IPS DF 6.9 (cell line): ENCODE measurements around the gene AMACR.

Source experiments
- DNase-seq: peaks from one replicate; pipeline ENCODE4 v3.0.0-alpha.2; 2013; ENCODE audit warnings: low read depth, low spot score
- H3K27ac ChIP-seq: one replicate; pipeline ENCODE4 v1.5.1; 2013; ENCODE audit warnings: low read length, control low read depth
- H3K27me3 ChIP-seq: 2 replicates; pipeline ENCODE4 v1.6.1; 2013; ENCODE audit warnings: mild to moderate bottlenecking, low read length; ENCODE audit not compliant: control insufficient read depth, insufficient read depth
- H3K36me3 ChIP-seq: 2 replicates; pipeline ENCODE4 v1.6.1; 2013; ENCODE audit warnings: low read length; ENCODE audit not compliant: control insufficient read depth, insufficient read depth
- H3K4me1 ChIP-seq: 2 replicates; pipeline ENCODE4 v1.6.1; 2013; ENCODE audit warnings: low read length; ENCODE audit not compliant: control insufficient read depth, insufficient read depth
- H3K4me3 ChIP-seq: 2 replicates; pipeline ENCODE4 v1.5.1; 2013; ENCODE audit warnings: mild to moderate bottlenecking, low read length
- H3K9me3 ChIP-seq: 2 replicates; pipeline ENCODE4 v1.6.1; 2013; ENCODE audit warnings: low read length, inconsistent platforms; ENCODE audit not compliant: control insufficient read depth, insufficient read depth
- WGBS: extraction: QIAGEN DNeasy Blood & Tissue Kit; methylation state at CpG from one replicate; pipeline ENCODE4 v1.1.7; 2013; ENCODE audit warnings: mixed read lengths, missing lambda C conversion rate; ENCODE audit not compliant: insufficient read length, insufficient coverage; 5-methylcytosine and 5-hydroxymethylcytosine counted together

The AMACR gene

DNA sequence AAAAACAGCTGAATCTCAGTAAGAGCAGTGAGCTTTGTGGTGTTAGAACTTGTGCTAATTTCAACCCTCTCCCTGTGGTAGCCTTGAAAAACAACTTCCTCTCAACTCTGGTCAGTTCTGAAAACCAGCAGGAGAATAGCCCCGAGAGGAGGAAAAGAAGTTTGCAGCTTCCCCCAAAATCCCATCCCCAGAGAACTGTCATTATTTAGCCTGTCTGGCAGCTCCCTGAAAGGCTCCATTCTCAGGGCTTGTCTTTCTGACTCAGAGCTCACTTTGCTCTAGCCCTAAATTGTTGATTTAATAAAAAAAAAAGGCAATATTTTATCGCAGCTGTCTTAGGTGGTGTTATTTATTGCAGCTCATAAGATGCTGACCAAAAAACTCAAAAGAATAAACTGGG lies 12.0 kb downstream of the AMACR start:
- WGBS, result no CpG with 5 or more reads among the region's 2 CpGs
- Histone ChIP-seq H3K4me3 (no peak overlapping the region), H3K27ac (no peak overlapping the region)

DNA sequence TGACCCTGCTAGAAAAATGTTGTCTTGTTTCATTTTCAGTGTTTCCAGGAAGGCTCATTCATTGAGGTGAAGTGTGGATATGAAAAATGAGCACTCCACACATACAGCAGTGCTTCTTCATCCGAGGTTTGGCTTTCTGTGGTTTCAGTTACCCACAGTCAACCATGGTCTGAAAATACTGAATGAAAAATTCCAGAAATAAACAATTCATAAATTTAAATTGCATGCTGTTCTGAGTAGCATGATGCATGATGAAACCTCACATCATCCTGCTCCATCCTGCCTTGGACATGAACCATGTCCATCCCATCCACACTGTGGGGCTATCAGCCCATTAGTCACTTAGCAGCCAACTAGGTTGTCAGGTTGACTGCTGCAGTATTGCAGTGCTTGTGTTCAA lies 13.0 kb downstream of the AMACR start:
- Histone ChIP-seq H3K27ac (no peak overlapping the region), H3K9me3 (no peaks in the 10 kb centered on the region), H3K36me3 (no peaks in the 10 kb centered on the region), H3K4me3 (no peak overlapping the region), H3K4me1 (no peaks in the 10 kb centered on the region), H3K27me3 (no peaks in the 10 kb centered on the region)
- no CpG with 5 or more reads among the region's 1 CpG for whole genome bisulfite sequencing
- DNase-seq, result no peak

More for the DNA sequence above, 12.0 kb downstream of the AMACR start:
- no peak for DNase-seq
- H3K9me3 ChIP-seq, result no peaks in the 10 kb centered on the region
- H3K4me1 ChIP-seq, result no peaks in the 10 kb centered on the region
- H3K27me3 ChIP-seq, result no peaks in the 10 kb centered on the region
- H3K36me3 ChIP-seq, result no peaks in the 10 kb centered on the region

DNA sequence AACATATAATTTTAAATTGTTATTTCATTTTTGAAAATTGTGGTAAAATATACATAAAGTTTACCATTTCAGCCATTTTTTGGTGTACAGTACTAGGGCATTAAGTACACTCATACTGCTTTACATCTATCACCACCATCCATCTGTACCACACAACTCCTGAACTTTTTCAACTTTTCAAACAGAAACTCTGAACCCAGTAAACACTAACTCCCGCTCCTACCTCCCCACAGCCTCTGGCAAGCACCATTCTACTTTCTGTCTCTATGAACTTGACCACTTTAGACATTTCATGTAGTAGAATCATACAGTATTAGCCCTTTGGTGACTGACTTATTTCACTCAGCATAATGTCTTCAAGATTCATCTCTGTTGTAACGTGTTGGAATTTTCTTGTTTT lies 15.0 kb downstream of the AMACR start:
- Histone ChIP-seq H3K4me3 (no peak overlapping the region), H3K9me3 (no peaks in the 10 kb centered on the region), H3K27ac (no peak overlapping the region), H3K27me3 (no peaks in the 10 kb centered on the region), H3K36me3 (no peaks in the 10 kb centered on the region), H3K4me1 (no peaks in the 10 kb centered on the region)
- no peak for DNase-seq
- WGBS, result 100% methylated on average over 1 of the region's 2 CpGs

DNA sequence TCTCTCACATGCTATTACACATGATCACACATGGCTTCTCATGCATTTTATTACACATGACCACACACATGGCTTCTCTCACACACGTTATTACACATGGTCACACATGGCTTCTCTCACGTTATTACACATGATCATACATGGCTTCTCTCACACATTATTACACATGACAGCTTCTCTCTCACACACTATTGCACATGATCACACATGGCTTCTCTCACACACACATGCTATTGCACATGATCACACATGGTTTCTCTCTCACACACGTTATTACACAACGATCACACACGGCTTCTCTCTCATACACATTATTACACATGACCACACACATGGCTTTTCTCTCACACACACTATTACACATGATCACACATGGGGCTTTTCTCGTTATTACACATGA lies 22.4 kb downstream of the AMACR start:
- 100% methylated on average over 3 of the region's 6 CpGs for WGBS
- Histone ChIP-seq H3K36me3 (no peaks in the 10 kb centered on the region), H3K9me3 (no peaks in the 10 kb centered on the region), H3K4me3 (no peak overlapping the region), H3K27ac (no peak overlapping the region), H3K27me3 (no peaks in the 10 kb centered on the region), H3K4me1 (no peaks in the 10 kb centered on the region)
- DNase-seq, result no peak

DNA sequence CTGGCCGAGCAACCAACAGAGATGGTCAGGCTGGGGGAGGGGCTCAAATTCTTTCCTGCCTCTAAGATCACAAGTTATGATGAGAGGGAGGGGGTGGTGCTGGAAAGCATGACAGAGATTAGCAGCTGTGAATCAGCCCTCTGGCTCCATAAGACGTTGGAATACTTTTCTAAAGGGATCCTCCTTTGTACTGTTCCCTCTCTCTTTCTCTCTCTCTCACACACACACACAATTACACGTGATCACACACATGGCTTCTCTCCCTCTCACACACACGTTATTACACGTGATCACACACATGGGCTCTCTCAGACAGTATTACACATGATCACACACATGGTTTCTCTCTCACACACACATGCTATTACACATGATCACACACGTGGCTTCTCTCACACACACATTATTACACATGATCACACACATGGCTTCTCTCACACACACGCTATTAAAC lies 23.2 kb downstream of the AMACR start, which contains the start of gene SLC45A2:
Gene SLC45A2, minus strand, starts transcription at position 23 of the 454 bp plus-strand sequence. CDS start 110 bp downstream, outside the sequence.
- no peaks in the 10 kb centered on the region for H3K9me3 ChIP-seq
- H3K27me3 ChIP-seq, result no peaks in the 10 kb centered on the region
- DNase-seq, result no peak
- H3K27ac ChIP-seq, result no peak within 1 kb of the TSS
- WGBS, result 100% methylated on average over 3 of the region's 7 CpGs
- H3K4me1 ChIP-seq, result no peaks in the 10 kb centered on the region
- H3K4me3 ChIP-seq, result no peak within 1 kb of the TSS
- no peaks in the 10 kb centered on the region for H3K36me3 ChIP-seq

DNA sequence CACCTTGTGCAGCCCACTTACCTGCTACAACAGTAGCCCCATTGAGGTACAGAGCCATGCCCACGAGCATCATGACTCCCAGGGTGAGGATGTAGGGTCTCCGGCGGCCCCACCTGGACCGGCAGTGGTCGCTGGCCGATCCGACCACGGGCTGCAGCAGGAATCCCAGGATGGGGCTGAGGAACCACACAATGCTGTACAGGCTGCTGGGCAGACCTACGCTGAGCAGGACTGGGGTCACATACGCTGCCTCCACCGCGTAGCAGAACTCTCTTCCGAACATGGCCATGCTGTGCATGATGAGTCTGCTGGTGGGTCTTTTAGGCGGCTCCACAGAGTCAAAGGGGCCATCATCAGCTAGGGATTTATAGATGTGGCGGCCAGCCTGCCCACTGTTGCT lies 23.7 kb downstream of the AMACR start:
- no peaks in the 10 kb centered on the region for H3K9me3 ChIP-seq
- no peaks in the 10 kb centered on the region for H3K27me3 ChIP-seq
- no peak overlapping the region for H3K4me3 ChIP-seq
- no peak overlapping the region for H3K27ac ChIP-seq
- no peaks in the 10 kb centered on the region for H3K36me3 ChIP-seq
- WGBS, result no CpG with 5 or more reads among the region's 15 CpGs
- DNase-seq, result no peak
- no peaks in the 10 kb centered on the region for H3K4me1 ChIP-seq

DNA sequence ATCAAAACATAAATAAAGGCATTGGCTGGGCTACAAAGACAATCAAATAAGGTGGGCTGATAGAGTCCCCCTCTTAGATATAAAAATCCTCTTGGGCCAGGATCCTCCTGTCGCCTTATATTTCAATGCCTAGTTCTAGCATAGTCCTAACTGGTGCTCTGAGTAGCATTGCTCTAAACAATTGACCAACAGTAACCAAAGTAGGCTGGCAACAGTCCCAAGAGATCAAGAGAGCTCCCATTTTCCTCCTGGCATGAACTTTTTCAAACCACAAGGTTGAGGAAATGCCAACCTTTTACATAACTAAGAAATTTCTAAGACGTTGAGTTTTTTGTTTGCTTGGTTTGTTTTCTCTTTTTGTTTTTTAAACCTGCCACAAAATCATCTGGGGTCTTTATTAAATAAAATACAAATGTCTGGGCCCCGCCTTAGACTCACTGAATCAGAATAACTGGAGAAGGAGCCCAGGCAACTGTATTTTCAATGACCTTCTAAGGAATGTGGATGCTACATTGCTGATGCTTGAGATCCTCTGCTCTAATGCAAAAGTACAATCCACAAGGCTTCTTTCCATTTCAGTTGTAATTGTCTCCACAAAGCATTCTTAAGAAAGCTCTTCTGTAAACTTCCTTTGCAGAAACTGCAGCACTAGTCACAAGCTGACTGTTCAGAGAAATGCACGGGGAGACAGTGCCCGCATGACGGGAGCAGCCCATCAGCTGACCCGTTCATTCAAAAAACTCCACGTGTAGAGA lies 26.3 kb downstream of the AMACR start:
- no CpG with 5 or more reads among the region's 8 CpGs for WGBS
- H3K27me3 ChIP-seq, result no peaks in the 10 kb centered on the region
- H3K4me3 ChIP-seq, result no peak overlapping the region
- no peaks in the 10 kb centered on the region for H3K36me3 ChIP-seq
- H3K27ac ChIP-seq, result no peak overlapping the region
- H3K9me3 ChIP-seq, result no peaks in the 10 kb centered on the region
- DNase-seq, result no peak
- H3K4me1 ChIP-seq, result peaks cover 2% of the 10 kb centered on the region; the same call in 1 of the 2 replicates

DNA sequence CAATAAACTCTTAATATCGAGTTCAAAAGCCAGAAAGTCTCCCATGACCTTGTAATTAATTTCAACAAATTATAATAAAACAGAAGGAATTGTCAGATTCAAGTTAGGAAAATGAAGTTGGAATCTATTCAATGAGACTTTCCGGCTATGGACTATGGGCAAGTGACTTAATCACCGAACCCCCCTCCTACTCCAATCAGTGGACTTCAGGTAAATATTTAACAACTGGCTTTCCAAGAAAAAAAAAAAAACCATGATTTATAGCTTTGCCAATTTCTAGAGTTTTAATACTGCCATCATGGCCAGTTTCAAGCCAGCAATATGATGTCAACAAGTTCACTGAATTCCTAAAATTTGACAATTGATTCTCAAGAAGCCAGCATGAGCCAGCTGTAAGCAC lies 27.8 kb downstream of the AMACR start:
- DNase-seq, result no peak
- Histone ChIP-seq H3K36me3 (no peaks in the 10 kb centered on the region), H3K27me3 (no peaks in the 10 kb centered on the region), H3K9me3 (no peaks in the 10 kb centered on the region), H3K27ac (no peak overlapping the region), H3K4me1 (peaks cover 2% of the 10 kb centered on the region; the same call in 1 of the 2 replicates), H3K4me3 (no peak overlapping the region)
- no CpG with 5 or more reads among the region's 3 CpGs for WGBS

DNA sequence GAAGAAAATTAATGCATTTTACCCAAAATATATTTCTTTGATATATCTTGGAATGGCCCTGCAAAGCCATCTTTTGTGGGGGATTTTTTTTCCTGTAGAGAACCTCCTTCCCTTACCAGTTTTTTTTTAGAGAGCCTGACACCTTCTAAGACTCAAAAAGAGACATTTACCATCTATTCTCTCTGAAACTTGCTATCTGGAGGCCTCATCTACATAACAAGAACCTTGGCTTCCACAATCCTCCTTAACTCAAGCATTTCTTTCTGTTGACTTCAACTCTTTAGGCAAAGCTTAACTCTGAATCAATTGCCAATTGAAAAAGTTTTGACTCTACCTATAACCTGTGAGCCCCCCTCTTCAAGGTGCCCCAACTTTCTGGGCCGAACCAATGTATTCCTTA lies 29.5 kb downstream of the AMACR start:
- no peaks in the 10 kb centered on the region for H3K27me3 ChIP-seq
- no peak overlapping the region for H3K27ac ChIP-seq
- H3K36me3 ChIP-seq, result no peaks in the 10 kb centered on the region
- WGBS, result no CpG with 5 or more reads among the region's 1 CpG
- H3K4me3 ChIP-seq, result no peak overlapping the region
- no peak for DNase-seq
- peaks cover 2% of the 10 kb centered on the region; the same call in 1 of the 2 replicates for H3K4me1 ChIP-seq
- H3K9me3 ChIP-seq, result no peaks in the 10 kb centered on the region

DNA sequence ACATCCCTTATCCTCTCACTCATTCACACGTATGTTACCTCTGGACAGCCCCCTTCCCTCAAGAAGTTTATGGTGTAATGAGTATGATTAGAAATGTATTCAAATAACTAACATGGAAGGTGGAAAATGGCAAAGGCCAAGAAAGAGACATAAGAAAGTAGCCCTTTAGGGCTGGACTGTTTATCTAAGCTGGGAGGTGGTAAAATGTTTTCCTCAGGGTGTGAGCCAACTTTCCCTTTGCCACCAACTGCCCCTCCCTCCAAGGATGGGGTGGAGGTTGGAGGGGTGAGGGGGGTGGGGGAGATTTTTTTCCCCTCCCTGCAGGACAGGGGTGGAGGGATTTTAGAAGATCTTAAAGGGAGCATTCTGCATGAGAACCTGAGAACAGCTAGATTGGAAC lies 31.5 kb downstream of the AMACR start:
- Histone ChIP-seq H3K27me3 (no peaks in the 10 kb centered on the region), H3K9me3 (no peaks in the 10 kb centered on the region), H3K27ac (no peak overlapping the region), H3K4me1 (peaks cover 2% of the 10 kb centered on the region; the same call in 1 of the 2 replicates), H3K36me3 (no peaks in the 10 kb centered on the region), H3K4me3 (no peak overlapping the region)
- WGBS, result no CpG with 5 or more reads among the region's 1 CpG
- DNase-seq, result no peak

DNA sequence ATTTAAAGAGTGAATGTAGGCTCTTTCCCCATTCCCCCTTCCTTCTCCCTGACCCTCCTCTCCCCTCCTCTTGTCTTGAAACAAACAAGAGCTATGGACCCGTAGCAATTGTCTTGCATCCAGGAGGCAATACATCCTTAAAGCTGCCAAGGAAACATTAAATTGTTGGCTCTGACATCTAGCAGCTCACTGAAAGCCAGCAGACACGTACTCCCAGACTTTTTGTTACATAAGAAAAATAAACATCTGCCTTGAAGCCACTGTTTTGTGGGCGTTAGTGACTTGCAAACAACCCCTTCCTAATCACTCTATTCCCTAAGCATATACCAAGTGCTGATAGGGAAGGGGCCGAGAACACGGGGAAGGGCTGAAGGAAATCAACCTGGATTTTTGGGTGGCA lies 32.0 kb downstream of the AMACR start:
- no peak for DNase-seq
- Histone ChIP-seq H3K4me3 (no peak overlapping the region), H3K9me3 (no peaks in the 10 kb centered on the region), H3K4me1 (peaks cover 2% of the 10 kb centered on the region; the same call in 1 of the 2 replicates), H3K27me3 (no peaks in the 10 kb centered on the region), H3K36me3 (no peaks in the 10 kb centered on the region), H3K27ac (no peak overlapping the region)
- WGBS, result no CpG with 5 or more reads among the region's 5 CpGs
